WTC11 (cell line): ENCODE data around the gene DTX4.

ENCODE experiments used
- NFYB ChIP-seq: sonication (generic); formaldehyde crosslinking; conservative IDR thresholded peaks from 2 replicates; pipeline ENCODE4 v1.8.0; 2022; ENCODE audit warnings: low read depth, missing genetic modification reagents
- TEAD4 ChIP-seq: sonication (generic); formaldehyde crosslinking; IDR thresholded peaks from 2 replicates; pipeline ENCODE4 v1.8.0; 2022; ENCODE audit warnings: mild to moderate bottlenecking, missing genetic modification reagents
- TF ChIP-seq, protein P1 (sequence below): sonication (generic); formaldehyde crosslinking; IDR thresholded peaks from 2 replicates; pipeline ENCODE4 v1.8.1; 2022; ENCODE audit warnings: low read depth, mild to moderate bottlenecking, moderate library complexity, missing genetic modification reagents, borderline replicate concordance
- TF ChIP-seq, protein P2 (sequence below): fragments of 200-600 bp; IDR thresholded peaks from 2 replicates; pipeline ENCODE4 v1.8.0; 2022; ENCODE audit warnings: antibody characterized with exemption
- TF ChIP-seq, protein P3 (sequence below): sonication (generic); formaldehyde crosslinking; IDR thresholded peaks from 2 replicates; pipeline ENCODE4 v1.8.0; 2022; ENCODE audit warnings: missing genetic modification reagents
- TF ChIP-seq, protein P4 (sequence below): sonication (generic); formaldehyde crosslinking; IDR thresholded peaks from 2 replicates; pipeline ENCODE4 v1.8.1; 2022; ENCODE audit warnings: low read depth, missing genetic modification reagents, borderline replicate concordance

DNA sequence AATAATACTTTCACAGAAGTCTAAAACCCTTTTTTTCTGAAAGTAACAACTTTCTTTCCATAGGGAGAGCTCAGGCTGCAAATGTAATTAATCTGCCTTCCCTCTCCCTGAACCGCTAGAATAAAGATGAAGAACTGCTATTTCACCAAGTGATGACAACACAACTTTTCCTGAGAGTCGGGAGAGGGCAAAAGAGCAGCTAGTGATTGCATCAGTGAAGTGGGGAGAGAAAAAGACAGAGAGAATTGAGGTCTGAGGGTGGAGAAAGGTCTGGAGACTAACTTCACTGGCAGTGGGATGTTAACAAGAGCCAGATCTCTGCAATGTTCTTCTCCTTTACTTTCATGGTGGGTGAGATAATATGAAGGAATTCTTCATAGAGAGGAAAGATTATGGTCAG is 51.7 kb downstream of the DTX4 start:
- TF ChIP-seq, protein P1, sequence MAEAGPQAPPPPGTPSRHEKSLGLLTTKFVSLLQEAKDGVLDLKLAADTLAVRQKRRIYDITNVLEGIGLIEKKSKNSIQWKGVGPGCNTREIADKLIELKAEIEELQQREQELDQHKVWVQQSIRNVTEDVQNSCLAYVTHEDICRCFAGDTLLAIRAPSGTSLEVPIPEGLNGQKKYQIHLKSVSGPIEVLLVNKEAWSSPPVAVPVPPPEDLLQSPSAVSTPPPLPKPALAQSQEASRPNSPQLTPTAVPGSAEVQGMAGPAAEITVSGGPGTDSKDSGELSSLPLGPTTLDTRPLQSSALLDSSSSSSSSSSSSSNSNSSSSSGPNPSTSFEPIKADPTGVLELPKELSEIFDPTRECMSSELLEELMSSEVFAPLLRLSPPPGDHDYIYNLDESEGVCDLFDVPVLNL (CRISPR knock-in tag): no peak
- TF ChIP-seq, protein P2, sequence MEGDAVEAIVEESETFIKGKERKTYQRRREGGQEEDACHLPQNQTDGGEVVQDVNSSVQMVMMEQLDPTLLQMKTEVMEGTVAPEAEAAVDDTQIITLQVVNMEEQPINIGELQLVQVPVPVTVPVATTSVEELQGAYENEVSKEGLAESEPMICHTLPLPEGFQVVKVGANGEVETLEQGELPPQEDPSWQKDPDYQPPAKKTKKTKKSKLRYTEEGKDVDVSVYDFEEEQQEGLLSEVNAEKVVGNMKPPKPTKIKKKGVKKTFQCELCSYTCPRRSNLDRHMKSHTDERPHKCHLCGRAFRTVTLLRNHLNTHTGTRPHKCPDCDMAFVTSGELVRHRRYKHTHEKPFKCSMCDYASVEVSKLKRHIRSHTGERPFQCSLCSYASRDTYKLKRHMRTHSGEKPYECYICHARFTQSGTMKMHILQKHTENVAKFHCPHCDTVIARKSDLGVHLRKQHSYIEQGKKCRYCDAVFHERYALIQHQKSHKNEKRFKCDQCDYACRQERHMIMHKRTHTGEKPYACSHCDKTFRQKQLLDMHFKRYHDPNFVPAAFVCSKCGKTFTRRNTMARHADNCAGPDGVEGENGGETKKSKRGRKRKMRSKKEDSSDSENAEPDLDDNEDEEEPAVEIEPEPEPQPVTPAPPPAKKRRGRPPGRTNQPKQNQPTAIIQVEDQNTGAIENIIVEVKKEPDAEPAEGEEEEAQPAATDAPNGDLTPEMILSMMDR: no peak
- TF ChIP-seq TEAD4 (CRISPR knock-in tag) (no peak), NFYB (CRISPR knock-in tag) (no peak)
- TF ChIP-seq, protein P3, sequence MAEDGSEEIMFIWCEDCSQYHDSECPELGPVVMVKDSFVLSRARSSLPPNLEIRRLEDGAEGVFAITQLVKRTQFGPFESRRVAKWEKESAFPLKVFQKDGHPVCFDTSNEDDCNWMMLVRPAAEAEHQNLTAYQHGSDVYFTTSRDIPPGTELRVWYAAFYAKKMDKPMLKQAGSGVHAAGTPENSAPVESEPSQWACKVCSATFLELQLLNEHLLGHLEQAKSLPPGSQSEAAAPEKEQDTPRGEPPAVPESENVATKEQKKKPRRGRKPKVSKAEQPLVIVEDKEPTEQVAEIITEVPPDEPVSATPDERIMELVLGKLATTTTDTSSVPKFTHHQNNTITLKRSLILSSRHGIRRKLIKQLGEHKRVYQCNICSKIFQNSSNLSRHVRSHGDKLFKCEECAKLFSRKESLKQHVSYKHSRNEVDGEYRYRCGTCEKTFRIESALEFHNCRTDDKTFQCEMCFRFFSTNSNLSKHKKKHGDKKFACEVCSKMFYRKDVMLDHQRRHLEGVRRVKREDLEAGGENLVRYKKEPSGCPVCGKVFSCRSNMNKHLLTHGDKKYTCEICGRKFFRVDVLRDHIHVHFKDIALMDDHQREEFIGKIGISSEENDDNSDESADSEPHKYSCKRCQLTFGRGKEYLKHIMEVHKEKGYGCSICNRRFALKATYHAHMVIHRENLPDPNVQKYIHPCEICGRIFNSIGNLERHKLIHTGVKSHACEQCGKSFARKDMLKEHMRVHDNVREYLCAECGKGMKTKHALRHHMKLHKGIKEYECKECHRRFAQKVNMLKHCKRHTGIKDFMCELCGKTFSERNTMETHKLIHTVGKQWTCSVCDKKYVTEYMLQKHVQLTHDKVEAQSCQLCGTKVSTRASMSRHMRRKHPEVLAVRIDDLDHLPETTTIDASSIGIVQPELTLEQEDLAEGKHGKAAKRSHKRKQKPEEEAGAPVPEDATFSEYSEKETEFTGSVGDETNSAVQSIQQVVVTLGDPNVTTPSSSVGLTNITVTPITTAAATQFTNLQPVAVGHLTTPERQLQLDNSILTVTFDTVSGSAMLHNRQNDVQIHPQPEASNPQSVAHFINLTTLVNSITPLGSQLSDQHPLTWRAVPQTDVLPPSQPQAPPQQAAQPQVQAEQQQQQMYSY (CRISPR knock-in tag): no peak
- TF ChIP-seq, protein P4, sequence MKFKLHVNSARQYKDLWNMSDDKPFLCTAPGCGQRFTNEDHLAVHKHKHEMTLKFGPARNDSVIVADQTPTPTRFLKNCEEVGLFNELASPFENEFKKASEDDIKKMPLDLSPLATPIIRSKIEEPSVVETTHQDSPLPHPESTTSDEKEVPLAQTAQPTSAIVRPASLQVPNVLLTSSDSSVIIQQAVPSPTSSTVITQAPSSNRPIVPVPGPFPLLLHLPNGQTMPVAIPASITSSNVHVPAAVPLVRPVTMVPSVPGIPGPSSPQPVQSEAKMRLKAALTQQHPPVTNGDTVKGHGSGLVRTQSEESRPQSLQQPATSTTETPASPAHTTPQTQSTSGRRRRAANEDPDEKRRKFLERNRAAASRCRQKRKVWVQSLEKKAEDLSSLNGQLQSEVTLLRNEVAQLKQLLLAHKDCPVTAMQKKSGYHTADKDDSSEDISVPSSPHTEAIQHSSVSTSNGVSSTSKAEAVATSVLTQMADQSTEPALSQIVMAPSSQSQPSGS (CRISPR knock-in tag): no peak
